Hematopoietic multipotent progenitor cell (in vitro differentiated cells): ENCODE results near the gene TRAF3. TPM values are rescaled to one million over a fixed set of nuclear protein-coding genes. Genes with fewer than 3 reads are reported as not detected.

Source experiments
- DNase-seq, 3 donors: peaks; one replicate each; pipeline ENCODE4 v3.0.0-alpha.2; 2011 to 2015; ENCODE audit warnings: low read depth in 2 of 3, low spot score in 2 of 3
- total RNA-seq: library from RNA; depleted of rRNA; stranded (reverse); fragments of >200 nt; gene quantifications from one replicate; pipeline ENCODE4 v1.2.3, GENCODE V29; 2012

Gene TRAF3
- total RNA-seq, 1 donor = 10.5 TPM

GRCh38 chr14:102930753-102931579 is 153.7 kb downstream of the TRAF3 start:
- DNase-seq = no peak

- DNase-seq = no peak
These were observed 154.5 kb downstream of the TRAF3 start for GRCh38 chr14:102931580-102932285.

- no peak for DNase-seq
These were observed 155.4 kb downstream of the TRAF3 start for GRCh38 chr14:102932484-102933248.

GRCh38 chr14:102933618-102934231 is 156.5 kb downstream of the TRAF3 start:
- no peak for DNase-seq

GRCh38 chr14:102935756-102936155 is 158.5 kb downstream of the TRAF3 start:
- DNase-seq = no peak

GRCh38 chr14:102937331-102938175 is 160.3 kb downstream of the TRAF3 start:
- no peak for DNase-seq

- DNase-seq = no peak
These were observed 160.9 kb downstream of the TRAF3 start for GRCh38 chr14:102938191-102938590.

- DNase-seq = no peak
These were observed 162.1 kb downstream of the TRAF3 start for GRCh38 chr14:102939329-102939728.

- no peak for DNase-seq
These were observed 162.7 kb downstream of the TRAF3 start for GRCh38 chr14:102939820-102940561.

GRCh38 chr14:102940729-102941362 is 163.6 kb downstream of the TRAF3 start:
- no peak for DNase-seq

- DNase-seq = no peak
These were observed 164.3 kb downstream of the TRAF3 start for GRCh38 chr14:102941419-102942011.

- no peak for DNase-seq
These were observed 164.8 kb downstream of the TRAF3 start for GRCh38 chr14:102942069-102942468.

GRCh38 chr14:102943454-102943853 is 166.2 kb downstream of the TRAF3 start:
- no peak for DNase-seq

- no peak for DNase-seq
These were observed 166.7 kb downstream of the TRAF3 start for GRCh38 chr14:102943979-102944378.

- no peak for DNase-seq
These were observed 167.4 kb downstream of the TRAF3 start for GRCh38 chr14:102944448-102945330.

- no peak for DNase-seq
These were observed 168.3 kb downstream of the TRAF3 start for GRCh38 chr14:102945346-102946130.
